Activated gamma-delta T cell treated with Interleukin-2 at 50 U/mL for 16 hours (primary cell): ENCODE measurements around the gene ZNF789.
"Not testable (repeated sequence)": the region's sequence is repeated elsewhere in the genome, so short reads cannot be mapped to it uniquely, and the experiment has no call there.

Source experiments
- DNase-seq: peaks from one replicate; pipeline ENCODE4 v3.0.0-alpha.2; 2020

ZNF789 gene

GRCh38 chr7:99459087-99459486 lies 13.6 kb upstream of the ZNF789 start:
- DNase-seq = no peak

DNA sequence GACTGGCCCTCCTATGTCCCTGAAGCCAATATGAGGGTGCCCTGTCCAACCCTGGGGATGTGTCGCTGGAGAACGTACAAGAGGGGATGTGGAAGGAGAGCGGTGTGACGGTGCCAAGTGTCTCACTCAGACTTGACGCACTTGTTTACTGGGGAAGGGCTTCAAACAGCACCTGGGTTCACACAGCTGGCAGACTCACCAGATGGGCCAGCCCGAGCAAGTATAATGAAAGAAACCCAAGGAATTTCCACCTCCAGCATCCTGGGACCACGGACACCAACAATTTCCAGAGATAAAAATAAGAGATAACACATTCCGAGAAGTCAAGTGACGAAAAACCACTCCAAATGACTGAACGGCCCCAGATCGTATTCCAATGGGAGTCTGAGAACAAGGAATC lies 12.0 kb upstream of the ZNF789 start:
- no peak for DNase-seq

DNA sequence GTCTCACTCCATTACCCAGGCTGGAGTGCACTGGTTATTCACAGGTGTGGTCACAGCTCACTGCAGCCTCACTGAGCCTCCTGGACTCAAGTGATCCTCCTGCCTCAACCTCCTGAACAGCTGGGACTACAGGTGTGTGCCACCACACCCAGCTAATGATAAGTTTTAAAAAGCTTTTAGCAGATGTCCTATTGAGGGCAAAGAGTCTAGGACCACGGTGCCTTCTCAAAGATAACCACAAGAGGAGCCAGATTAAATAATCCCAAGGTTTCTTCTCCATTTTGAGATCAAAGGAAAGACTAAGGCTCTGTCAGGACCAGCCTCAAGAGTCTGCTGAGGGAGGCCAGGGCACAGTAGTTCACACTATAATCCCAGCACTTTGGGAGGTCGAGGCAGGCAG lies 11.5 kb upstream of the ZNF789 start:
- no peak for DNase-seq

GRCh38 chr7:99465421-99465768 lies 7.3 kb upstream of the ZNF789 start:
- no peak for DNase-seq

DNA sequence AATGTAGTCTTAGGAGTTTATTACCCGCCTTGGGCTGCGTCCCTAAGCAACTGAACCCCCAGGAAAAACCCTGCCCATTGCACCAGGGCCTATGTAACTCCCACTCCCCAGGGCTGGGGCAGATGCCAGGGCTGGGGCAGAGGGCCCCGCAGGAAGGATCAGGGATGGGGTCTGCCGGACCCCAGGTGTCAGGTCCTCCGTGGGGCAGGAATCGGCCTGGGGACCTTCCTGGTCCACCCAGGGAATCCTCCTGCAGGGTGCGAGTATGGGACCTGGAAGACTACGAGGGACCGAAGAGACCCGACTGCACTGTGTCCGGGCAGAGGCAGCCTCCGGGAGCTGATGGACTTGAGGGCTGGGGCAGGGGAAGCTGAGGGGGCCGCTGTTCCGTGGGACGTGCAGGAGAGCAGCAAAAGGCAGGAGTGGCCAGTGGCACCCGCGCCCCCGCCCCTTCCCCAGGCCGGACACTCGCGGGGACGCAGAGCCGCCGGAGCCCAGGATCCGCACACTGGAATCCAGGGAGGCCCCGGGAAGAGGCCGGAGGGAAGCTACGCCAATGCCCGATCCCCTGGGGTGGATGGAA lies 4.3 kb upstream of the ZNF789 start:
- no peak for DNase-seq

DNA sequence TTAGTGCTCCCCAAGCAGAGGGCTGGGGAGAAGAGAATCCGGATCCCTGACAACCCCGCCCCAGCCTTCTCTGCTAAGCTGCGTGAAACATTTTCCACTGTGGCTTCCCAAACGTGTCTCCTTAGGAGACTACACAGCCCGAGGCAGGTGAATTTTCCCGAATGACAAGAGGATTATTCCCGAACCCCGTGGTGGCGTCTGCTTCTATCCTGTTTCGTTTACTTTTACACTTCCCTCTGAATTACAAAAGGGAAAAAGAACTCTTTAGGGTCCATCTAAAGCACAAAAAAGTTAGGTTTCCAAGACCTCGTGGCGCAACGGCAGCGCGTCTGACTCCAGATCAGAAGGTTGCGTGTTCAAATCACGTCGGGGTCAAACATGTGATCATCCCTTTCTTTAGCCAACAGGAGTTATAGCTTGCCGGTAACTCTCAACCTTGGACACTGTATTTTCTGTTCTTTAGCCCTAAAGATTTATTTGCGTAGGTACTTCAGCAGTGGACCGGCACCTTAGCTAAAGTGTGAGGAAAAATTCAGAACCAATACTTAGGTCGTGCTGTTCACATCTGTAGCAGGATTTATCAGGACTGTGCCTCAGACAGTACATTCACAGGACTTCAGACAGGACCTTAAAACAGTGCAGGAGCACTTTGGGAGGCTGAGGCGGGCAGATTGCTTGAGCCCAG lies 3.2 kb upstream of the ZNF789 start:
- DNase-seq = no peak

GRCh38 chr7:99473315-99473596 lies 566 bp downstream of the ZNF789 start:
- no peak for DNase-seq

DNA sequence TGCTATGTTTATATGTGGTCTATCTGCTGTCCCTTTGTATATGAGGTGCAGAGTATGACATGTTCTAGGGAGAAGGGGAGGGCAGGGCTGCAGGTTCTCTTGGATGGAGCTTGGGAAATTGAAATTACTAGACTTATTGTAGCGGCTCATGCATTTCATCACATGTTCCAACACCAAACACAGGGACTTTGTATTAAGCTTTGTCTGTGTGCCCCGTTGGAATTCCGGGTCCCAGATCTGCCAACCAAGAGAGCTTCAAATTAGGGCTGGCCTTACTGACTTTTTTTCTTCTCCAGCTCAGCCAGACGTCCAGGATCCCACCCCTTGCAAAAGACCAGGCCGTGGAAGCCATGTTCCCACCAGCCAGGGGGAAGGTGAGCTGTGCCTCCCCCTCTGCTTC lies 3.4 kb downstream of the ZNF789 start:
- DNase-seq = no peak

GRCh38 chr7:99478464-99479440 lies 6.1 kb downstream of the ZNF789 start:
- DNase-seq = no peak

GRCh38 chr7:99485094-99485493 lies 12.4 kb downstream of the ZNF789 start:
- no peak for DNase-seq

GRCh38 chr7:99489235-99489634 lies 16.5 kb downstream of the ZNF789 start:
- no peak for DNase-seq

GRCh38 chr7:99490878-99491277 lies 18.2 kb downstream of the ZNF789 start:
- no peak for DNase-seq

DNA sequence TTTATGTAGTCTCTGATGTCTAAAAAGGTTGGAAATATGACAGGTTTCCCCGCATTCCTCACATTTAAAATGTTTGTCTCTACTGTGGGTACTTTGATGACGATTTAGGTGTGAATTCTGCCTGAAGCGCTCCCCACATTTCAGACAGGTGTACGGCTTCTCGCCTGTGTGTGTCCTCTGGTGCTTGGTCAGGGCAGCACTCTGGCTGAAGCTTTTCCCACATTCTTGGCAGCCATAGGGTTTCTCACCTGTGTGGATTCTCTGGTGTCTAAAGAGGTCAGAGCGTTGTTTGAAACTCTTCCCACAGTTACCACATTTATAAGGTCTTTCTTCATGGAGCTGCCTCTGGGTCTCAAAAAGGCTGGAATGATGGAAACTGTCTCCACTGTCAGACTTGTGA lies 21.1 kb downstream of the ZNF789 start:
- DNase-seq = no peak

DNA sequence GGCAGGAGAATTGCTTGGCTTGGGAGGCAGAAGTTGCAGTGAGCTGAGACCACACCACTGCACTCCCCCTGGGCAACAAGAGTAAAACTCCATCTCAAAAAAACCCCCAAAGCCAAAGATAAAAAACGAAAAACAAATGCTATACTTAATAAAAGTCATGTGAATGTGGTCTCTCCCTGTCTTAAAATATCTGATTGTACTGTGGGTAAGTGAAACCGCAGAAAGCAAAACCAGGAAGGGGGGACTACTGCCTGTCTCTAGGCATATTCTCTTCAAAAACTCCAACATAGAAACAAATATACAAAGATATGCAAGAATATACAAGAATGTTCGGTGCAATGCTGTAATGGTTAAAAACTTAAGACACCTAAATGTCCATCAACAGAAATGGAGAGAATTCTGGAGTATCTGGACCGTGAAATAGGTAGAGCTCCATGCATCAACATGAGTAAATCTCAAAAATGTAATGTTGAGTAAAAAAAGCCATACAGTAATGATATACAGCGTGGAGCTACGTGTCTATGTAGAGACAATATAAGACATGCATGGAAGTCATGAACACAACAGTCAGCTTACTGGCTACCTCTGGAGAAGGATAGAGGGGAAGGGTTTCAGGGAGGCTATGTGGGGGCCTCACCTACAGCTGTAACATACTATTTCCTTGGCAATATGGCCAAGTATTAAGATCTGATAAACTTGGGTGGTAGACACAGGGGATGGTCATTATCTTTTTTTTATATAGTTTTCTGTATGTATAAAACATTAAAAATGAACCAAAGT lies 25.3 kb downstream of the ZNF789 start:
- no peak for DNase-seq

DNA sequence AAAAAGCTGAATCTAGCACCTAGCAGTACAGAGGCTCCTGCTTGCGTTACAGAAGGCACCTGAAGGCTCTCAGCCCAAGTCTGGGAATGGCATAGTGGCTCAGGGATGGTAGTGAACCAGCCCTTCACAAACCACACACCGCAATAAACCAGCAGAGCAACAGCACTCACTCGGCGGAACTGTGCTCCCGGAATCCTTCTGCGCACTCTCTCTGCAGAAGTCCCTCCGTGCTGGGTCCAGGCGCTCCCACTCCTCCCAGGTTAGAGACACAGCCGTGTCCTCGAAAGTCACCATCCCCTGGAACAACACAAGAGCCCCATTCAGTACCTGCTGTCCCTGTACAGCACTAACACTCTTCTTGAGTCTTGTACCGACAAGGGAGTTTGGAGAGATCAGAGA lies 25.9 kb downstream of the ZNF789 start:
- no peak for DNase-seq

- DNase-seq = no peak
Measured at GRCh38 chr7:99499371-99499720, 26.7 kb downstream of the ZNF789 start.

- DNase-seq = peak; percentile 88
Measured at GRCh38 chr7:99499721-99500636, 27.3 kb downstream of the ZNF789 start, which contains the start of gene ZNF394. Gene ZNF394 (minus strand): TSS chr7:99500281. CDS start chr7:99500093, 188 bp downstream.

GRCh38 chr7:99500637-99501009 lies 27.9 kb downstream of the ZNF789 start:
- DNase-seq = no peak

DNA sequence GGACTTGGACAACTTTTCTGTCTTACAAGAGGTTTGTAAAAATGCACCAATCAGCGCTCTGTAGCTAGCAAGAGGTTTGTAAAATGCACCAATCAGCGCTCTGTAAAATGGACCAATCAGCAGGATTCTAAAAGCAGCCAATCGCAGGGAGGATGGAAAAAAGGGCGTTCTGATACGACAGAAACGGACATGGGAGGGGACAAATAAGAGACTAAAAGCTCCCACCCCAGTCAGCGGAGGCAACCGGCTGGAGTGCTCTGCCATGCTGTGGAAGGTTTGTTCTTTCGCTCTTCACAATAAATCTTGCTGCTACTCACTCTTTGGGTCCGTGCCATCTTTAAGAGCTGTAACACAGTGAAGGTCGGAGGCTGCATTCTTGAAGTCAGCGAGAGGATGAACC lies 28.5 kb downstream of the ZNF789 start:
- not testable (repeated sequence) for DNase-seq

- DNase-seq = no peak
Measured at GRCh38 chr7:99504281-99504602, 31.6 kb downstream of the ZNF789 start.

GRCh38 chr7:99504603-99505323 lies 32.1 kb downstream of the ZNF789 start, which contains the start of gene ZKSCAN5:
Gene ZKSCAN5 (plus strand): TSS chr7:99504662. CDS start chr7:99506045, 1,383 bp downstream.
- DNase-seq = peak; percentile 98

- DNase-seq = no peak
Measured at GRCh38 chr7:99505324-99505662, 32.6 kb downstream of the ZNF789 start.
